HL-60 (cell line): ENCODE data around the gene SEC63.
"Not testable (repeated sequence)": the region's sequence is repeated elsewhere in the genome, so short reads cannot be mapped to it uniquely, and the experiment has no call there.

ENCODE experiments used
- CTCF ChIP-seq: IDR thresholded peaks from one replicate; pipeline ENCODE4 v1.5.1; 2011; ENCODE audit warnings: low read length, control low read depth, inconsistent platforms; ENCODE audit not compliant: insufficient read depth
- GABPA ChIP-seq: IDR thresholded peaks from 2 replicates; pipeline ENCODE4 v1.6.1; 2012; ENCODE audit warnings: low read depth

DNA sequence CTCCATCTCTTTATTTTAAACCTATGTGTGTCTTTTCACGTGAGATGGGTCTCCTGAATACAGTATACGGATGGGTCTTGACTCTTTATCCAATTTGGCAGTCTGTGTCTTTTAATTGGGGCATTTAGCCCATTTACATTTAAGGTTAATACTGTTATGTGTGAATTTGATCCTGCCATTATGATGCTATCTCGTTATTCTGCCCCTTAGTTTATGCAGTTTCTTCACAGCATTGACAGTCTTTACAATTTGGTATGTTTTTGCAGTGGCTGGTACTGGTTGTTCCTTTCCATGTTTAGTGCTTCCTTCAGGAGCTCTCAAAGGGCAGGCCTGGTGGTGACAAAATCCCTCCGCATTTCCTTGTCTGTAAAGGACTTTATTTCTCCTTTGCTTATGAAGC, 67.6 kb downstream of the SEC63 start:
- TF ChIP-seq CTCF, GABPA: not testable (repeated sequence)
